GM23338 (cell line): ENCODE results near the gene FOXP1. TPM values are rescaled to one million over a fixed set of nuclear protein-coding genes. Genes with fewer than 3 reads are reported as not detected.

Source experiments
- ATAC-seq: fragments of 200-7000 bp; cut with Tn5 transposase; 3 replicates; pipeline ENCODE4 v1.9.1; 2020
- DNase-seq: peaks from one replicate; pipeline ENCODE4 v3.0.0-alpha.2; 2015; ENCODE audit warnings: low spot score
- H2AFZ ChIP-seq: fragments of 200-600 bp; sonication (generic); 2 replicates; pipeline ENCODE4 v1.8.0; 2016; ENCODE audit warnings: antibody characterized with exemption, mild to moderate bottlenecking, moderate library complexity
- H3F3A ChIP-seq: fragments of 200-600 bp; sonication (generic); replicated peaks from 2 replicates; pipeline ENCODE4 v1.8.0; 2017; ENCODE audit warnings: antibody characterized with exemption, mixed run types, low read depth
- H3K27ac ChIP-seq: fragments of 200-600 bp; sonication (generic); 2 replicates; pipeline ENCODE4 v1.6.1; 2016; ENCODE audit warnings: low read depth
- H3K27me3 ChIP-seq: fragments of 200-600 bp; sonication (generic); 2 replicates; pipeline ENCODE4 v1.8.0; 2016; ENCODE audit warnings: mild to moderate bottlenecking, mixed run types, moderate library complexity; ENCODE audit not compliant: insufficient read depth
- H3K36me3 ChIP-seq: fragments of 200-600 bp; sonication (generic); 2 replicates; pipeline ENCODE4 v1.8.0; 2016; ENCODE audit warnings: mild to moderate bottlenecking; ENCODE audit not compliant: insufficient read depth
- H3K4me1 ChIP-seq: fragments of 200-600 bp; sonication (generic); 2 replicates; pipeline ENCODE4 v1.8.0; 2016; ENCODE audit warnings: mild to moderate bottlenecking, moderate library complexity; ENCODE audit not compliant: insufficient read depth
- H3K4me2 ChIP-seq: fragments of 200-600 bp; sonication (generic); 2 replicates; pipeline ENCODE4 v1.7.1; 2017; ENCODE audit warnings: mixed run types
- H3K4me3 ChIP-seq: fragments of 200-600 bp; sonication (generic); 2 replicates; pipeline ENCODE4 v1.6.1; 2016; ENCODE audit warnings: mixed run types
- H3K79me2 ChIP-seq: fragments of 200-600 bp; sonication (generic); replicated peaks from 2 replicates; pipeline ENCODE4 v1.8.0; 2017; ENCODE audit warnings: mild to moderate bottlenecking; ENCODE audit not compliant: insufficient read depth
- H3K9me2 ChIP-seq: fragments of 200-600 bp; sonication (generic); 2 replicates; pipeline ENCODE4 v1.8.0; 2017; ENCODE audit not compliant: insufficient read depth
- H4K20me1 ChIP-seq: fragments of 200-600 bp; sonication (generic); replicated peaks from 2 replicates; pipeline ENCODE4 v1.8.0; 2017; ENCODE audit warnings: mild to moderate bottlenecking; ENCODE audit not compliant: insufficient read depth
- H3K27ac Mint-ChIP-seq: 2 replicates; pipeline ENCODE4 v1.8.0; 2020; ENCODE audit warnings: inconsistent platforms, mild to moderate bottlenecking, moderate library complexity, mixed read lengths
- H3K27me3 Mint-ChIP-seq: 3 replicates; pipeline ENCODE4 v1.8.0; 2022; ENCODE audit warnings: low read depth, mild to moderate bottlenecking, moderate library complexity, mixed read lengths, inconsistent platforms; ENCODE audit not compliant: insufficient read depth, poor library complexity
- H3K36me3 Mint-ChIP-seq: 3 replicates; pipeline ENCODE4 v1.8.0; 2021; ENCODE audit warnings: low read depth, mild to moderate bottlenecking, inconsistent platforms, moderate library complexity, mixed read lengths
- H3K4me1 Mint-ChIP-seq: 3 replicates; pipeline ENCODE4 v1.8.0; 2020; ENCODE audit warnings: mild to moderate bottlenecking, inconsistent platforms, mixed read lengths
- H3K4me3 Mint-ChIP-seq: 3 replicates; pipeline ENCODE4 v1.8.0; 2021; ENCODE audit warnings: moderate library complexity, mild to moderate bottlenecking, inconsistent platforms, mixed read lengths
- H3K9me3 Mint-ChIP-seq: 3 replicates; pipeline ENCODE4 v1.8.0; 2020; ENCODE audit warnings: moderate library complexity, mild to moderate bottlenecking, inconsistent platforms, mixed read lengths
- CREB1 ChIP-seq: fragments of 250-450 bp; sonication (Bioruptor Pico); IDR thresholded peaks from 2 replicates; pipeline ENCODE4 v1.5.0; 2020; ENCODE audit warnings: low read depth, mild to moderate bottlenecking, moderate library complexity
- CTCF ChIP-seq, 2 experiments: fragments of 200-600 bp in 1 of 2; sonication (generic) in 1 of 2; conservative IDR thresholded peaks; 2 replicates each; pipeline versions ENCODE4 v1.5.1 to v1.6.1; 2016 to 2017; ENCODE audit warnings: antibody characterized with exemption in 2 of 2, low read depth in 2 of 2, mild to moderate bottlenecking in 2 of 2, moderate library complexity in 1 of 2
- ETS1 ChIP-seq: IDR thresholded peaks from 2 replicates; pipeline ENCODE4 v1.6.1; 2016; ENCODE audit warnings: antibody characterized with exemption
- EZH2 ChIP-seq: fragments of 200-600 bp; sonication (generic); IDR thresholded peaks from one replicate; pipeline ENCODE4 v1.8.0; 2017; ENCODE audit warnings: antibody characterized with exemption, mild to moderate bottlenecking, low read depth; ENCODE audit not compliant: unreplicated experiment
- EZH2phosphoT487 ChIP-seq: fragments of 200-600 bp; sonication (generic); IDR thresholded peaks from one replicate; pipeline ENCODE4 v1.8.1; 2018; ENCODE audit warnings: antibody characterized with exemption; ENCODE audit not compliant: unreplicated experiment
- JUNB ChIP-seq: IDR thresholded peaks from one replicate; pipeline ENCODE4 v1.6.1; 2016; ENCODE audit warnings: antibody characterized with exemption; ENCODE audit not compliant: unreplicated experiment
- NANOG ChIP-seq: IDR thresholded peaks from 2 replicates; pipeline ENCODE4 v1.6.1; 2016; ENCODE audit warnings: antibody characterized with exemption, borderline replicate concordance
- POLR2AphosphoS5 ChIP-seq: IDR thresholded peaks from 2 replicates; pipeline ENCODE4 v1.6.1; 2016; ENCODE audit warnings: antibody characterized with exemption, low read depth
- REST ChIP-seq: IDR thresholded peaks from one replicate; pipeline ENCODE4 v1.6.1; 2018; ENCODE audit warnings: antibody characterized with exemption; ENCODE audit not compliant: unreplicated experiment
- STAT1 ChIP-seq: IDR thresholded peaks from one replicate; pipeline ENCODE4 v1.6.1; 2016; ENCODE audit warnings: antibody characterized with exemption; ENCODE audit not compliant: unreplicated experiment
- ZNF114 ChIP-seq: fragments of 250-450 bp; sonication (Bioruptor Pico); IDR thresholded peaks from 2 replicates; pipeline ENCODE4 v1.5.0; 2020; ENCODE audit warnings: mild to moderate bottlenecking, moderate library complexity
- ZNF331 ChIP-seq: fragments of 250-450 bp; sonication (Bioruptor Pico); IDR thresholded peaks from 2 replicates; pipeline ENCODE4 v1.5.0; 2020; ENCODE audit warnings: low read depth, mild to moderate bottlenecking, moderate library complexity
- ZNF462 ChIP-seq: fragments of 250-450 bp; sonication (Bioruptor Pico); IDR thresholded peaks from 2 replicates; pipeline ENCODE4 v1.5.0; 2020; ENCODE audit warnings: mild to moderate bottlenecking, moderate library complexity
- polyA plus RNA-seq: library from polyadenylated mRNA; unstranded; fragments of >200 nt; fragmentation: Nextera tagmentation; extraction: Ambion mirVana; gene quantifications from 2 replicates; pipeline ENCODE4 v1.2.1, GENCODE V29; 2016
- total RNA-seq: library from RNA; depleted of rRNA; stranded (reverse); fragments of >200 nt; shearing (Covaris generic); gene quantifications from 2 replicates; pipeline ENCODE4 v1.2.3, GENCODE V29; 2014

Gene FOXP1
- total and polyA plus RNA-seq, 2 experiments from 2014 or later, result 32.9 to 35.5 TPM

- no peak for TF ChIP-seq ZNF331
These were observed 255.6 kb downstream of the FOXP1 start (continued) for GRCh38 chr3:71327936-71328335.

GRCh38 chr3:71325715-71326114, 257.8 kb downstream of the FOXP1 start:
- Histone ChIP-seq H3K9me2 (no peaks in the 10 kb centered on the region), H3K79me2 (0 out of 2 replicates have a peak, but pooled peaks cover 3% of the 10 kb centered on the region), H3K36me3 (no peaks in the 10 kb centered on the region), H3K4me3 (no peak overlapping the region), H3K27ac (no peak overlapping the region), H4K20me1 (no peaks in the 10 kb centered on the region), H3K4me2 (no peak overlapping the region), H2AFZ (no peak overlapping the region), H3F3A (no peaks in the 10 kb centered on the region), H3K27me3 (no peaks in the 10 kb centered on the region), H3K4me1 (no peaks in the 10 kb centered on the region)
- no peak overlapping the region for H3K27ac Mint-ChIP-seq
- peaks cover 5% of the 10 kb centered on the region for H3K36me3 Mint-ChIP-seq
- no peak for DNase-seq
- peaks cover 8% of the 10 kb centered on the region for H3K9me3 Mint-ChIP-seq
- no peaks in the 10 kb centered on the region for H3K27me3 Mint-ChIP-seq
- no peak overlapping the region for H3K4me3 Mint-ChIP-seq
- no peak for ATAC-seq
- TF ChIP-seq CREB1 (CRISPR knock-in tag) (no peak), CTCF (conservative IDR thresholded peaks at IDR 0.05; ENCODE audit: low read depth in 2 of 2) (no peak), EZH2phosphoT487 (no peak), NANOG (no peak), POLR2AphosphoS5 (no peak), REST (no peak), ZNF462 (CRISPR knock-in tag) (no peak), JUNB (no peak), ZNF331 (no peak), EZH2 (no peak), ZNF114 (CRISPR knock-in tag) (no peak), ETS1 (no peak), STAT1 (no peak)
- H3K4me1 Mint-ChIP-seq, result no peaks in the 10 kb centered on the region; the same call in 2 of the 3 replicates
